ENCODE measurements around the gene QRFP. TPM values are rescaled to one million over a fixed set of nuclear protein-coding genes. Genes with fewer than 3 reads are reported as not detected.
A peak's percentile ranks its signal among the peaks of the same experiment; 100 is the strongest.

QRFP gene
- total RNA-seq, 1 donor from 2014 or later = not detected

DNA sequence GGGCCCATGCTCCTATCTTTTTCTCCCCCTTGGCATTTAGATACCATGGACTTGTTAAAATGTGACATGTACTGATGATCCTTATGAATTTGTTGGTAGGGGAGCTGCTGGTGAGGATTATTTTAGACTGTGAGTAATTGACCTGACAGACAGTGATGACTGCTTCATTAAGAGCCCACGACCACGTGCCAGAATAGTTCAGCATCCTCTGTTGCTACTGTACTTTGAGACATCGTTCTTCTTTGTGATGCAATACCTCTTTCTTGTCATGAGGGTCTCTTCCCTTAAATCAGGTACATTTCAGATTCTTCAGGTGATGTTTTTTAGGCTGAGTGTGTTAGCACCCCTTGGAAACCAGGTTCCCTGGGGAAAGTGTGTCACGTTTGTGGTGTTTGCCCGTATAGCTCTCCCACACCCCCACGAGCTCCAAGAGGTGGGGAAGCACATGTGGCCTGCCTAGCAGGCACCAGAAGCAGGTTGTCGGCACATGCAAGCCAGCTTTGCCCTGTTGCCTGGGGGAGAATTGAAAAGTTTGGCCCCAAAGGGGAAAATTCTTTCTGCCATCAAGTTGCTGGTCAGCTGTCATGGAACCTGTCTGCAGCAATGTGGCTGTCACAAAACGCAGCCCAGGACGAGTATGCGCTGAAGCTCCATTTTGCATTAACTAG, 25.1 kb downstream of the QRFP start:
- no peak overlapping the region for H3K27ac ChIP-seq
- H3K36me3 ChIP-seq = peaks cover 61% of the 10 kb centered on the region
- no peaks in the 10 kb centered on the region for H3K27me3 ChIP-seq
- TF ChIP-seq, protein P1, sequence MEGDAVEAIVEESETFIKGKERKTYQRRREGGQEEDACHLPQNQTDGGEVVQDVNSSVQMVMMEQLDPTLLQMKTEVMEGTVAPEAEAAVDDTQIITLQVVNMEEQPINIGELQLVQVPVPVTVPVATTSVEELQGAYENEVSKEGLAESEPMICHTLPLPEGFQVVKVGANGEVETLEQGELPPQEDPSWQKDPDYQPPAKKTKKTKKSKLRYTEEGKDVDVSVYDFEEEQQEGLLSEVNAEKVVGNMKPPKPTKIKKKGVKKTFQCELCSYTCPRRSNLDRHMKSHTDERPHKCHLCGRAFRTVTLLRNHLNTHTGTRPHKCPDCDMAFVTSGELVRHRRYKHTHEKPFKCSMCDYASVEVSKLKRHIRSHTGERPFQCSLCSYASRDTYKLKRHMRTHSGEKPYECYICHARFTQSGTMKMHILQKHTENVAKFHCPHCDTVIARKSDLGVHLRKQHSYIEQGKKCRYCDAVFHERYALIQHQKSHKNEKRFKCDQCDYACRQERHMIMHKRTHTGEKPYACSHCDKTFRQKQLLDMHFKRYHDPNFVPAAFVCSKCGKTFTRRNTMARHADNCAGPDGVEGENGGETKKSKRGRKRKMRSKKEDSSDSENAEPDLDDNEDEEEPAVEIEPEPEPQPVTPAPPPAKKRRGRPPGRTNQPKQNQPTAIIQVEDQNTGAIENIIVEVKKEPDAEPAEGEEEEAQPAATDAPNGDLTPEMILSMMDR (IDR thresholded peaks at IDR 0.05) = no peak
- H3K9me3 ChIP-seq = no peaks in the 10 kb centered on the region
- no peaks in the 10 kb centered on the region for H3K4me1 ChIP-seq
- peak; percentile 30 for DNase-seq
- ATAC-seq = no peak
- no peak overlapping the region for H3K4me3 ChIP-seq
- intact Hi-C loops (cut with DNase I) = no loop called here

GRCh38 chr9:130870491-130871381, 25.9 kb downstream of the QRFP start:
- ATAC-seq (no peak), DNase-seq (peak; percentile 20)
- H3K9me3 ChIP-seq = no peaks in the 10 kb centered on the region
- no peaks in the 10 kb centered on the region for H3K4me1 ChIP-seq
- TF ChIP-seq, protein P1 (IDR thresholded peaks at IDR 0.05) = no peak
- intact Hi-C loops (cut with DNase I) = no loop called here
- H3K36me3 ChIP-seq = peaks cover 54% of the 10 kb centered on the region
- H3K27ac ChIP-seq = no peak overlapping the region
- H3K27me3 ChIP-seq = no peaks in the 10 kb centered on the region
- no peak overlapping the region for H3K4me3 ChIP-seq

DNA sequence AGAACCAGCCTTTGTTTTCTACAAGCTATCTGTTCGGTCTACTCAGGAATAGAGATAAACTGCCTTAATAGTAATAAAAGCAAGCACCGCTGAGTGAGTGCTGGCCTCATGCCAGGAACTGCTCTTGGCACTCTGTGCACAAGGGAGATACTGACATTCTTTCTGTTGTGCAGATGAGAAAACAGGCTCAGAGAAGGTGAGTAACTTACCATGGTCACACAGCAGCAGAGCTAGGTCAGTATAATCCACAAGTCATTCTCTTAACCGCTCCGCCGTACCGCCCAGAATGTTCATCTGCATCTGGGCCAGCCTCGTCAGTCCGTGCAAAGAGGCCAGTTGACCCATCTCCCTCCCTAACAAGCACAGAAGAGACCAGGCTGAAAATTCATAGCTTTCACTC, 27.4 kb downstream of the QRFP start:
- H3K36me3 ChIP-seq = peaks cover 54% of the 10 kb centered on the region
- no peaks in the 10 kb centered on the region for H3K9me3 ChIP-seq
- intact Hi-C loops (cut with DNase I) = loop anchor here (5.0 to 10.0 kb wide), 2 partner anchors 104 to 167 kb away; no protein-coding TSS in a partner anchor
- no peak overlapping the region for H3K27ac ChIP-seq
- H3K4me3 ChIP-seq = no peak overlapping the region
- DNase-seq (peak; percentile 55), ATAC-seq (no peak)
- TF ChIP-seq, protein P1 (IDR thresholded peaks at IDR 0.05) = no peak
- H3K4me1 ChIP-seq = no peaks in the 10 kb centered on the region
- no peaks in the 10 kb centered on the region for H3K27me3 ChIP-seq

DNA sequence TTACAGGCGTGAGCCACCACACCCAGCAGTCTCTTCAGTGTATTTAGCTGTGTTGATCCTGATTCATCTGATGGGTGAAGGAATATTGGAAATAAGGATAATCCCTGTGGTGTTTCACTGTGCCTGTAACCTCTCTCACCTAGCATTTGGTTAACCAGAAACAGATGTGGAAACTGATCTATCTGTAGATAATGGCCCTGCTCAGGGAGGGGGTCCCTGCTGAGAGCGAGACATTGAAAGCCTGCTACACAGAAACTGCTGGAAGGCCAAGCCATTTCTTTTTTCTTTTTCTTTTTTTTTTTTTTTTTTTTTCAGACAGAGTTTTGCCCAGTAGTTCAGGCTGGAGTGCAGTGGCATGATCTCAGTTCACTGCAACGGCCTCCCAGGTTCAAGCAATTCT, 28.4 kb downstream of the QRFP start:
- Histone ChIP-seq H3K36me3 (peaks cover 54% of the 10 kb centered on the region), H3K27ac (no peak overlapping the region), H3K9me3 (no peaks in the 10 kb centered on the region), H3K4me3 (no peak overlapping the region), H3K4me1 (peaks cover 6% of the 10 kb centered on the region), H3K27me3 (no peaks in the 10 kb centered on the region)
- DNase-seq (peak; percentile 0), ATAC-seq (no peak)
- intact Hi-C loops (cut with DNase I) = loop anchor here (5.0 to 10.0 kb wide), 2 partner anchors 103 to 166 kb away; no protein-coding TSS in a partner anchor
- TF ChIP-seq, protein P1 (IDR thresholded peaks at IDR 0.05) = no peak

DNA sequence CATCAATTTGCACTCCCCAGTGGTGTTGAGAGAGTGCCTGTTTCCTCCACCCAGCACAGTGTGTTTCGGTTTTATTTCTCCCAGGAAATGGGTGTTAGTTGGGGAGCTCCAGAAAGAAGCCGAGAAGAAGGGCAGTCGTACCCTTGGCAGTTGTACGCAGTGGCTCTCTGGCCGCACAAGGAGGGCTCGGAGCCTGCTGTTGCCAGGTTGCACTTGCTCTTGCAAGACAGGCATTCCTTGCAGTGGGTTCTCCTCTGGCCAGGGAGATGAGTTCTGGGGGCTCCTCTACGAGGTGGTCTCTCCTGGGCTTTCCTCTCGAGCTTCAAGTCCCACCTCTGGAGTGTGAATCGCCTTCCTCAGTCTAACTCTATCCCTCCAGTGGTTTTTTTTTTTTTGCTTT, 29.1 kb downstream of the QRFP start:
- no peak overlapping the region for H3K27ac ChIP-seq
- no peak overlapping the region for H3K4me3 ChIP-seq
- peaks cover 6% of the 10 kb centered on the region for H3K4me1 ChIP-seq
- no peaks in the 10 kb centered on the region for H3K9me3 ChIP-seq
- intact Hi-C loops (cut with DNase I) = loop anchor here (5.0 to 10.0 kb wide), 2 partner anchors 103 to 165 kb away; no protein-coding TSS in a partner anchor
- H3K36me3 ChIP-seq = peaks cover 54% of the 10 kb centered on the region
- no peaks in the 10 kb centered on the region for H3K27me3 ChIP-seq
- DNase-seq (peak; percentile 48), ATAC-seq (no peak)
- TF ChIP-seq, protein P1 (IDR thresholded peaks at IDR 0.05) = no peak
